ENCODE results near the gene IL4I1.
A peak's percentile ranks its signal among the peaks of the same experiment; 100 is the strongest.
"Not testable (repeated sequence)": the region's sequence is repeated elsewhere in the genome, so short reads cannot be mapped to it uniquely, and the experiment has no call there.

Gene IL4I1

GRCh38 chr19:49896863-49897621 lies at the start of gene IL4I1:
IL4I1 (minus strand) TSS chr19:49896887; CDS start chr19:49896160, 727 bp downstream.
- no peak within 1 kb of the TSS for H3K4me3 ChIP-seq (ENCODE audit: low read length)
- DNase-seq (ENCODE audit: low read depth) = peak; percentile 9
- no peak for TF ChIP-seq CTCF (conservative IDR thresholded peaks at IDR 0.05; ENCODE audit: low read length)

GRCh38 chr19:49946415-49946814 lies 49.7 kb upstream of the IL4I1 start:
- TF ChIP-seq CTCF (conservative IDR thresholded peaks at IDR 0.05; ENCODE audit: low read length) = no peak
- H3K4me3 ChIP-seq (ENCODE audit: low read length) = no peak overlapping the region
- DNase-seq (ENCODE audit: low read depth) = no peak

- H3K4me3 ChIP-seq (ENCODE audit: low read length); DNase-seq (ENCODE audit: low read depth): not testable (repeated sequence)
Observed at GRCh38 chr19:49944567-49944966, 47.9 kb upstream of the IL4I1 start.

DNA sequence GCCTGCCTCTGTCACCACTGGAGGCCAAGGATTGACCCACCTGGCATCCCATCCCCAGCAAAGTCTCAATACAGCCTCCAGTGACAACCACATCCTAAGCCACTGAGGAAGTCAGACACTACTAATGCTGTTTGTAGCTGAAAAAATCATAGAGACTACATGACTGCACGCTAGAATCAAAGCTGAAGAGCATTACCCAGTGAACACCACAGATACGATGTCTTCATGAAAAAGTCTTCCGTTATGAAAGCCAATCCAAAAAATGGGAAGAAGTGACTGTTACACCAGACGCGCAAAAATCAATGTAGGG lies 43.8 kb upstream of the IL4I1 start:
- no peak overlapping the region for H3K4me3 ChIP-seq (ENCODE audit: low read length)
- no peak for TF ChIP-seq CTCF (conservative IDR thresholded peaks at IDR 0.05; ENCODE audit: low read length)
- DNase-seq (ENCODE audit: low read depth) = no peak

GRCh38 chr19:49939721-49940481 lies 43.2 kb upstream of the IL4I1 start:
- TF ChIP-seq CTCF (conservative IDR thresholded peaks at IDR 0.05; ENCODE audit: low read length) = no peak
- no peak overlapping the region for H3K4me3 ChIP-seq (ENCODE audit: low read length)
- no peak for DNase-seq (ENCODE audit: low read depth)

DNA sequence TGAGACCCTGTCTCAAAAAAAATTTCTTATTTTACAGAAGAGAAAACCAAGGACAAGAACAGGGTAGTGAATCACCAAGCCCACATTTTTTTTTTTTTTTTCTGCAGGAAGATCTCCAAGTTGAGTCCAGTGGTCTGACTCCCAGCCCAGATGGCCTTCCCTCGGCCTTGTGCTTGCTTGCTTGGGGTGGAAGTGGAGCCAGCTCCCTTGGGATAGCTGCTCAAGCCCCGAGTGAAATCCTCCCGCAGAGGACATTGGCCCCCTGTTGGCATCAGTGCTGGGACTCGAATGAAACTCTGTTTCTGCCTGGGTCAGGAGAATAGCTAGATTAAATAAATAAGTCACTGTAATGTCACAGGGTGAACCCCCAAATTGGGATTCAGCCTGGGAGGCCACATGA lies 42.0 kb upstream of the IL4I1 start:
- no peak for TF ChIP-seq CTCF (conservative IDR thresholded peaks at IDR 0.05; ENCODE audit: low read length)
- DNase-seq (ENCODE audit: low read depth) = no peak
- no peak overlapping the region for H3K4me3 ChIP-seq (ENCODE audit: low read length)

- H3K4me3 ChIP-seq (ENCODE audit: low read length) = peak overlapping the region; percentile 44
- TF ChIP-seq CTCF (conservative IDR thresholded peaks at IDR 0.05; ENCODE audit: low read length) = peak; percentile 97
- DNase-seq (ENCODE audit: low read depth) = peak; percentile 49
Observed at GRCh38 chr19:49937750-49938381, 41.2 kb upstream of the IL4I1 start.

Data from AG10803 (cell line).